HS-5 (cell line): ENCODE data around the gene REC8.

ENCODE experiments used
- DNase-seq: peaks from one replicate; pipeline ENCODE4 v3.0.0-alpha.2; 2012; ENCODE audit warnings: low read depth

Gene REC8

GRCh38 chr14:24171422-24172260 is at the start of gene REC8:
Gene REC8 (plus strand): TSS chr14:24172080. CDS start chr14:24172553, 473 bp downstream.
- DNase-seq: no peak

- no peak for DNase-seq
Observed at GRCh38 chr14:24122416-24122815, 49.5 kb upstream of the REC8 start.

GRCh38 chr14:24122898-24123297 is 49.0 kb upstream of the REC8 start:
- no peak for DNase-seq

- DNase-seq: no peak
Observed at GRCh38 chr14:24123424-24124417, 48.2 kb upstream of the REC8 start.

GRCh38 chr14:24126939-24127338 is 44.9 kb upstream of the REC8 start:
- DNase-seq: no peak

GRCh38 chr14:24127673-24128072 is 44.2 kb upstream of the REC8 start:
- no peak for DNase-seq

GRCh38 chr14:24129410-24129998 is 42.4 kb upstream of the REC8 start:
- no peak for DNase-seq

- no peak for DNase-seq
Observed at GRCh38 chr14:24130380-24130716, 41.5 kb upstream of the REC8 start, which contains the start of gene FITM1. Gene FITM1 (plus strand): TSS chr14:24130659. CDS start chr14:24131564, 905 bp downstream.

- no peak for DNase-seq
Observed at GRCh38 chr14:24130717-24131548, 40.9 kb upstream of the REC8 start.

GRCh38 chr14:24131549-24131966 is 40.3 kb upstream of the REC8 start:
- DNase-seq: no peak

- DNase-seq: no peak
Observed at GRCh38 chr14:24132061-24132685, 39.7 kb upstream of the REC8 start.

GRCh38 chr14:24132976-24133375 is 38.9 kb upstream of the REC8 start:
- no peak for DNase-seq

GRCh38 chr14:24133735-24134134 is 38.1 kb upstream of the REC8 start:
- no peak for DNase-seq

- no peak for DNase-seq
Observed at GRCh38 chr14:24135584-24135833, 36.4 kb upstream of the REC8 start.

- DNase-seq: no peak
Observed at GRCh38 chr14:24135834-24136683, 35.8 kb upstream of the REC8 start, which contains the start of gene PSME1. Gene PSME1 (plus strand): TSS chr14:24136194. CDS start chr14:24136263, 69 bp downstream.

- DNase-seq: no peak
Observed at GRCh38 chr14:24136684-24137528, 35.0 kb upstream of the REC8 start.

GRCh38 chr14:24137529-24138395 is 34.1 kb upstream of the REC8 start:
- DNase-seq: no peak
